Prostate gland (tissue), 2 donors: ENCODE measurements around the gene TRAPPC3.

Experiments used
- CTCF ChIP-seq, 4 experiments: fragments of 200-600 bp in 2 of 4; fragments of 450-650 bp in 2 of 4; sonication (generic) in 2 of 4; IDR thresholded peaks; 1 replicate in 3 of 4; 2 replicates in 1 of 4; pipeline ENCODE4 v1.5.1; 2016 to 2019; ENCODE audit warnings: antibody characterized with exemption in 4 of 4, mild to moderate bottlenecking in 2 of 4, moderate library complexity in 2 of 4
- POLR2A ChIP-seq: fragments of 450-650 bp; IDR thresholded peaks from one replicate; pipeline ENCODE4 v1.6.1; 2016; ENCODE audit warnings: antibody characterized with exemption, mild to moderate bottlenecking
- POLR2AphosphoS5 ChIP-seq: sonication (generic); formaldehyde crosslinking; IDR thresholded peaks from one replicate; pipeline ENCODE4 v1.6.1; 2017; ENCODE audit warnings: antibody characterized with exemption

GRCh38 chr1:36135796-36136195 lies 13.5 kb downstream of the TRAPPC3 start:
- TF ChIP-seq CTCF (IDR thresholded peaks at IDR 0.05) (no peak), POLR2A (no peak), POLR2AphosphoS5 (no peak)
